ACC112 (cell line): Measurements from ENCODE around the gene LCE3D.
"Not testable (repeated sequence)": the region's sequence is repeated elsewhere in the genome, so short reads cannot be mapped to it uniquely, and the experiment has no call there.

Experiments used
- H2AFZ ChIP-seq: fragments of 200-600 bp; sonication (generic); one replicate; pipeline ENCODE4 v1.6.0; 2017; ENCODE audit warnings: antibody characterized with exemption, low read length; ENCODE audit not compliant: unreplicated experiment
- H3K27ac ChIP-seq: fragments of 200-600 bp; sonication (generic); 2 replicates; pipeline ENCODE4 v1.5.1; 2014; ENCODE audit warnings: low read depth, mild to moderate bottlenecking, antibody characterized with exemption, low read length, moderate library complexity
- H3K27me3 ChIP-seq: fragments of 200-600 bp; sonication (generic); 2 replicates; pipeline ENCODE4 v1.6.1; 2014; ENCODE audit warnings: mild to moderate bottlenecking, antibody characterized with exemption, low read length, moderate library complexity, mixed read lengths; ENCODE audit not compliant: insufficient read depth
- H3K36me3 ChIP-seq: fragments of 200-600 bp; sonication (generic); 2 replicates; pipeline ENCODE4 v1.6.1; 2016; ENCODE audit warnings: mild to moderate bottlenecking, antibody characterized with exemption, low read length, moderate library complexity, mixed read lengths; ENCODE audit not compliant: insufficient read depth
- H3K4me1 ChIP-seq: fragments of 200-600 bp; sonication (generic); one replicate; pipeline ENCODE4 v1.6.1; 2016; ENCODE audit warnings: low read length, mixed read lengths; ENCODE audit not compliant: insufficient read depth, unreplicated experiment, control insufficient read depth
- H3K4me3 ChIP-seq: fragments of 200-600 bp; sonication (generic); 2 replicates; pipeline ENCODE4 v1.5.1; 2014; ENCODE audit warnings: mild to moderate bottlenecking, low read depth, low read length
- H3K79me2 ChIP-seq: fragments of 200-600 bp; sonication (generic); one replicate; pipeline ENCODE4 v1.6.0; 2016; ENCODE audit warnings: low read length; ENCODE audit not compliant: control insufficient read depth, unreplicated experiment, insufficient read depth

LCE3D gene

GRCh38 chr1:152577168-152577567 lies 3.1 kb downstream of the LCE3D start:
- Histone ChIP-seq H2AFZ (no peak overlapping the region), H3K27ac (no peak overlapping the region), H3K4me1 (no peaks in the 10 kb centered on the region), H3K27me3 (no peaks in the 10 kb centered on the region), H3K36me3 (no peaks in the 10 kb centered on the region), H3K79me2 (no peaks in the 10 kb centered on the region), H3K4me3 (no peak overlapping the region)

- no peak within 1 kb of the TSS for H2AFZ ChIP-seq
- no peaks in the 10 kb centered on the region for H3K36me3 ChIP-seq
- H3K27ac ChIP-seq, result no peak within 1 kb of the TSS
- H3K79me2 ChIP-seq, result no peaks in the 10 kb centered on the region
- no peaks in the 10 kb centered on the region for H3K4me1 ChIP-seq
- no peaks in the 10 kb centered on the region for H3K27me3 ChIP-seq
- H3K4me3 ChIP-seq, result no peak within 1 kb of the TSS
Observed at GRCh38 chr1:152566681-152567080, 13.6 kb downstream of the LCE3D start, which contains the start of gene LCE3E. Gene LCE3E (minus strand): TSS chr1:152566780. CDS start chr1:152566208, 572 bp downstream.

- H3K79me2 ChIP-seq, result no peaks in the 10 kb centered on the region
- no peaks in the 10 kb centered on the region for H3K36me3 ChIP-seq
- no peak overlapping the region for H3K27ac ChIP-seq
- H2AFZ ChIP-seq, result no peak overlapping the region
- H3K27me3 ChIP-seq, result no peaks in the 10 kb centered on the region
- H3K4me3 ChIP-seq, result no peak overlapping the region
- no peaks in the 10 kb centered on the region for H3K4me1 ChIP-seq
Observed at GRCh38 chr1:152565535-152566215, 14.6 kb downstream of the LCE3D start.

GRCh38 chr1:152565115-152565514 lies 15.2 kb downstream of the LCE3D start:
- no peaks in the 10 kb centered on the region for H3K79me2 ChIP-seq
- no peaks in the 10 kb centered on the region for H3K36me3 ChIP-seq
- no peak overlapping the region for H2AFZ ChIP-seq
- no peak overlapping the region for H3K27ac ChIP-seq
- H3K4me1 ChIP-seq, result no peaks in the 10 kb centered on the region
- H3K4me3 ChIP-seq, result no peak overlapping the region
- H3K27me3 ChIP-seq, result no peaks in the 10 kb centered on the region

- not testable (repeated sequence) for H2AFZ ChIP-seq, H3K36me3 ChIP-seq
Observed at GRCh38 chr1:152548358-152548757, 32.0 kb downstream of the LCE3D start.

GRCh38 chr1:152546704-152547103 lies 33.6 kb downstream of the LCE3D start:
- Histone ChIP-seq H3K79me2 (no peaks in the 10 kb centered on the region), H2AFZ (no peak overlapping the region), H3K27me3 (no peaks in the 10 kb centered on the region), H3K4me1 (no peaks in the 10 kb centered on the region), H3K27ac (no peak overlapping the region), H3K4me3 (no peak overlapping the region), H3K36me3 (no peaks in the 10 kb centered on the region)

More at GRCh38 chr1:152548358-152548757, 32.0 kb downstream of the LCE3D start:
- H3K79me2 ChIP-seq, H3K4me1 ChIP-seq, H3K27ac ChIP-seq, H3K4me3 ChIP-seq, H3K27me3 ChIP-seq: not testable (repeated sequence)

GRCh38 chr1:152543820-152544219 lies 36.5 kb downstream of the LCE3D start:
- H3K4me1 ChIP-seq, result no peaks in the 10 kb centered on the region
- H2AFZ ChIP-seq, result no peak overlapping the region
- H3K27me3 ChIP-seq, result no peaks in the 10 kb centered on the region
- no peaks in the 10 kb centered on the region for H3K79me2 ChIP-seq
- H3K36me3 ChIP-seq, result no peaks in the 10 kb centered on the region
- no peak overlapping the region for H3K27ac ChIP-seq
- no peak overlapping the region for H3K4me3 ChIP-seq

- H3K27me3 ChIP-seq, result peaks cover 22% of the 10 kb centered on the region
- no peaks in the 10 kb centered on the region for H3K4me1 ChIP-seq
- no peak overlapping the region for H2AFZ ChIP-seq
- H3K79me2 ChIP-seq, result no peaks in the 10 kb centered on the region
- no peaks in the 10 kb centered on the region for H3K36me3 ChIP-seq
- no peak overlapping the region for H3K4me3 ChIP-seq
- H3K27ac ChIP-seq, result no peak overlapping the region
Observed at GRCh38 chr1:152539901-152540300, 40.4 kb downstream of the LCE3D start.

- Histone ChIP-seq H3K79me2 (no peaks in the 10 kb centered on the region), H3K4me1 (no peaks in the 10 kb centered on the region), H3K27ac (no peak overlapping the region), H3K36me3 (no peaks in the 10 kb centered on the region), H3K27me3 (peaks cover 30% of the 10 kb centered on the region), H3K4me3 (no peak overlapping the region), H2AFZ (no peak overlapping the region)
Observed at GRCh38 chr1:152537496-152537895, 42.8 kb downstream of the LCE3D start.

GRCh38 chr1:152535774-152536173 lies 44.5 kb downstream of the LCE3D start:
- no peak overlapping the region for H2AFZ ChIP-seq
- no peak overlapping the region for H3K4me3 ChIP-seq
- peaks cover 38% of the 10 kb centered on the region for H3K27me3 ChIP-seq
- H3K27ac ChIP-seq, result no peak overlapping the region
- H3K36me3 ChIP-seq, result no peaks in the 10 kb centered on the region
- no peaks in the 10 kb centered on the region for H3K4me1 ChIP-seq
- no peaks in the 10 kb centered on the region for H3K79me2 ChIP-seq

GRCh38 chr1:152533327-152533938 lies 46.9 kb downstream of the LCE3D start:
- Histone ChIP-seq H3K4me1 (no peaks in the 10 kb centered on the region), H3K27me3 (peaks cover 57% of the 10 kb centered on the region), H3K79me2 (no peaks in the 10 kb centered on the region)

More at GRCh38 chr1:152533327-152533938, 46.9 kb downstream of the LCE3D start:
- Histone ChIP-seq H3K36me3 (no peaks in the 10 kb centered on the region), H3K27ac (no peak overlapping the region), H3K4me3 (no peak overlapping the region), H2AFZ (no peak overlapping the region)
